Myocyte (in vitro differentiated cells): ENCODE data around the gene AK2. TPM values are rescaled to one million over a fixed set of nuclear protein-coding genes. Genes with fewer than 3 reads are reported as not detected.
"Not testable (repeated sequence)": the region's sequence is repeated elsewhere in the genome, so short reads cannot be mapped to it uniquely, and the experiment has no call there.

Source experiments
- DNase-seq: peaks from one replicate; pipeline ENCODE4 v3.0.0-alpha.2; 2012; ENCODE audit warnings: low read depth
- polyA plus RNA-seq: library from polyadenylated mRNA; unstranded; fragments of >200 nt; gene quantifications from one replicate; pipeline ENCODE4 v1.2.1, GENCODE V29; 2012; ENCODE audit warnings: missing spikeins
- total RNA-seq: library from RNA; depleted of rRNA; stranded (reverse); fragments of >200 nt; gene quantifications from 2 replicates; pipeline ENCODE4 v1.2.3, GENCODE V29; 2014

Gene AK2
- total RNA-seq = 127 and 166 TPM in 2 replicates
- polyA plus RNA-seq = 179 TPM

GRCh38 chr1:33036526-33037503, at the start of gene AK2:
Gene AK2, minus strand, starts transcription at chr1:33036883. Its CDS starts 55 bp downstream, at chr1:33036828.
- peak; percentile 99 for DNase-seq

- peak; percentile 84 for DNase-seq
Measured at GRCh38 chr1:33086384-33086850, 49.7 kb upstream of the AK2 start.

GRCh38 chr1:33085332-33085731, 48.6 kb upstream of the AK2 start:
- no peak for DNase-seq

GRCh38 chr1:33082575-33083108, 46.0 kb upstream of the AK2 start:
- DNase-seq = no peak

- no peak for DNase-seq
Measured at GRCh38 chr1:33081554-33082305, 45.0 kb upstream of the AK2 start.

- peak; percentile 95 for DNase-seq
Measured at GRCh38 chr1:33080885-33081553, 44.3 kb upstream of the AK2 start, which contains the start of gene AZIN2. Gene AZIN2, plus strand, starts transcription at chr1:33081153. Its CDS starts 1,097 bp downstream, at chr1:33082250.

- DNase-seq = no peak
Measured at GRCh38 chr1:33080373-33080772, 43.7 kb upstream of the AK2 start.

GRCh38 chr1:33078030-33078591, 41.4 kb upstream of the AK2 start:
- no peak for DNase-seq

GRCh38 chr1:33074193-33074945, 37.7 kb upstream of the AK2 start:
- no peak for DNase-seq

GRCh38 chr1:33072707-33073106, 36.0 kb upstream of the AK2 start:
- no peak for DNase-seq

GRCh38 chr1:33070628-33071027, 33.9 kb upstream of the AK2 start:
- no peak for DNase-seq

- DNase-seq = not testable (repeated sequence)
Measured at GRCh38 chr1:33068108-33068507, 31.4 kb upstream of the AK2 start.

GRCh38 chr1:33066477-33066876, 29.8 kb upstream of the AK2 start:
- DNase-seq = not testable (repeated sequence)

GRCh38 chr1:33065301-33065700, 28.6 kb upstream of the AK2 start:
- DNase-seq = no peak

- not testable (repeated sequence) for DNase-seq
Measured at GRCh38 chr1:33064284-33064683, 27.6 kb upstream of the AK2 start.

GRCh38 chr1:33061834-33062233, 25.2 kb upstream of the AK2 start:
- DNase-seq = no peak

- DNase-seq = peak; percentile 99
Measured at GRCh38 chr1:33060579-33061083, 23.9 kb upstream of the AK2 start.

- DNase-seq = no peak
Measured at GRCh38 chr1:33057095-33057494, 20.4 kb upstream of the AK2 start.

- DNase-seq = no peak
Measured at GRCh38 chr1:33056426-33056825, 19.7 kb upstream of the AK2 start.
